ENCODE measurements around the gene GPC6.

GPC6 gene

GRCh38 chr13:94362411-94362909 is 1135.9 kb downstream of the GPC6 start:
- no peaks in the 10 kb centered on the region for H3K79me1 ChIP-seq (replicated peaks; ENCODE audit: low read length, poor library complexity, severe bottlenecking)
- no peak overlapping the region for H2BK5ac ChIP-seq (ENCODE audit: low read depth, low read length, poor library complexity, severe bottlenecking)
- no peak overlapping the region for H3K23ac ChIP-seq (ENCODE audit: low read length in 2 of 2)
- H3K27ac ChIP-seq (ENCODE audit: low read length, poor library complexity, severe bottlenecking): no peak overlapping the region
- no peaks in the 10 kb centered on the region for H3K4me1 ChIP-seq (ENCODE audit: control insufficient read depth, insufficient read depth, low read depth, low read length)
- no peak overlapping the region for H3K14ac ChIP-seq (ENCODE audit: low read length in 2 of 2)
- no peak overlapping the region for H4K91ac ChIP-seq (ENCODE audit: low read length)
- no peak overlapping the region for H3K4ac ChIP-seq (ENCODE audit: low read depth in 1 of 2, low read length in 2 of 2)
- peak; percentile 88 for DNase-seq
- no peak overlapping the region for H3K18ac ChIP-seq (ENCODE audit: low read depth in 1 of 2, low read length in 2 of 2)
- no peak overlapping the region for H2AFZ ChIP-seq (ENCODE audit: low read depth, low read length)
- no peak overlapping the region for H4K8ac ChIP-seq (ENCODE audit: low read length)
- no peak overlapping the region for H2BK120ac ChIP-seq (ENCODE audit: low read depth, low read length)
- H2AK5ac ChIP-seq (ENCODE audit: low read length, severe bottlenecking): no peak overlapping the region
- no peaks in the 10 kb centered on the region for H3K9me3 ChIP-seq (ENCODE audit: control insufficient read depth, low read length)
- H3K36me3 ChIP-seq (ENCODE audit: control insufficient read depth in 1 of 2, insufficient read depth in 2 of 2, low read depth in 1 of 2, low read length in 2 of 2): no peaks in the 10 kb centered on the region
- H3K4me3 ChIP-seq (ENCODE audit: insufficient read depth in 1 of 2, low read depth in 1 of 2, low read length in 2 of 2): no peak overlapping the region
- no peaks in the 10 kb centered on the region for H3K27me3 ChIP-seq (ENCODE audit: control insufficient read depth in 1 of 2, insufficient read depth in 1 of 2, low read length in 2 of 2)
- H2BK15ac ChIP-seq (ENCODE audit: low read depth, poor library complexity, severe bottlenecking): no peak overlapping the region
- H2BK12ac ChIP-seq (ENCODE audit: low read length in 2 of 2): no peak overlapping the region
- H3K4me2 ChIP-seq (ENCODE audit: low read length, poor library complexity, severe bottlenecking): no peak overlapping the region
- under 1% methylated on average over 3 of the region's 4 CpGs for WGBS
- H3K9ac ChIP-seq (ENCODE audit: low read length): peak overlapping the region; percentile 53

DNA sequence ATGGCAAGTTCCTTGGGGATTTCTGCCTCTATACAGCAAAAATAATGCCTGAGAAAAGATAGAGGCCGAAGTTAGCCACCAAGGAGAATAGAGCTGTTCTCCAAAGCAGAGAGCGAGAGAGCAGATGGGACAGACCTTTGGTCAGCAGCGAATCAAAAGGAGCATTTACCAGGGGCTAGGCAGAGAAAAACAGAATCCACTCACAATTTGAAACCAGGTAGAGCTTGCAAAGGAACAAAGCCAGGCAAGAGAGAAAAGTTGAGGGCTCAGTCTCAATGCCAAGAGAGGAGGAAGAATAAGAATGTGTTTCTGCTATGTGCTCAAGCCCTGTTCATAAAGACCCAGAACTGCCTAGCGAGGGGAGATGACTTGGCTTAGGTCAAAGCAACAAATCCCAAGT is 1140.1 kb downstream of the GPC6 start:
- H4K91ac ChIP-seq (ENCODE audit: low read length): no peak overlapping the region
- H3K79me1 ChIP-seq (replicated peaks; ENCODE audit: low read length, poor library complexity, severe bottlenecking): no peaks in the 10 kb centered on the region
- H2BK120ac ChIP-seq (ENCODE audit: low read depth, low read length): no peak overlapping the region
- H3K4me1 ChIP-seq (ENCODE audit: control insufficient read depth, insufficient read depth, low read depth, low read length): no peaks in the 10 kb centered on the region
- no peak overlapping the region for H2BK12ac ChIP-seq (ENCODE audit: low read length in 2 of 2)
- no peak overlapping the region for H2AFZ ChIP-seq (ENCODE audit: low read depth, low read length)
- H2BK5ac ChIP-seq (ENCODE audit: low read depth, low read length, poor library complexity, severe bottlenecking): no peak overlapping the region
- H3K9me3 ChIP-seq (ENCODE audit: control insufficient read depth, low read length): no peaks in the 10 kb centered on the region
- no peak overlapping the region for H3K4ac ChIP-seq (ENCODE audit: low read depth in 1 of 2, low read length in 2 of 2)
- H3K27me3 ChIP-seq (ENCODE audit: control insufficient read depth in 1 of 2, insufficient read depth in 1 of 2, low read length in 2 of 2): no peaks in the 10 kb centered on the region
- no peak for DNase-seq
- no peak overlapping the region for H3K9ac ChIP-seq (ENCODE audit: low read length)
- H3K36me3 ChIP-seq (ENCODE audit: control insufficient read depth in 1 of 2, insufficient read depth in 2 of 2, low read depth in 1 of 2, low read length in 2 of 2): no peaks in the 10 kb centered on the region
- WGBS: 95% methylated on average over 4 of the region's 4 CpGs
- H3K18ac ChIP-seq (ENCODE audit: low read depth in 1 of 2, low read length in 2 of 2): no peak overlapping the region
- no peak overlapping the region for H2BK15ac ChIP-seq (ENCODE audit: low read depth, poor library complexity, severe bottlenecking)
- no peak overlapping the region for H3K14ac ChIP-seq (ENCODE audit: low read length in 2 of 2)
- H3K4me2 ChIP-seq (ENCODE audit: low read length, poor library complexity, severe bottlenecking): no peak overlapping the region
- H3K23ac ChIP-seq (ENCODE audit: low read length in 2 of 2): no peak overlapping the region
- no peak overlapping the region for H4K8ac ChIP-seq (ENCODE audit: low read length)
- H3K4me3 ChIP-seq (ENCODE audit: insufficient read depth in 1 of 2, low read depth in 1 of 2, low read length in 2 of 2): no peak overlapping the region
- no peak overlapping the region for H3K27ac ChIP-seq (ENCODE audit: low read length, poor library complexity, severe bottlenecking)
- H2AK5ac ChIP-seq (ENCODE audit: low read length, severe bottlenecking): no peak overlapping the region

GRCh38 chr13:94369972-94370436 is 1143.4 kb downstream of the GPC6 start:
- no peak overlapping the region for H3K4me3 ChIP-seq (ENCODE audit: insufficient read depth in 1 of 2, low read depth in 1 of 2, low read length in 2 of 2)
- no CpG with 5 or more reads among the region's 1 CpG for WGBS
- no peak overlapping the region for H3K27ac ChIP-seq (ENCODE audit: low read length, poor library complexity, severe bottlenecking)
- H2AK5ac ChIP-seq (ENCODE audit: low read length, severe bottlenecking): no peak overlapping the region
- DNase-seq: peak; percentile 45
- H3K79me1 ChIP-seq (replicated peaks; ENCODE audit: low read length, poor library complexity, severe bottlenecking): no peaks in the 10 kb centered on the region
- H3K9ac ChIP-seq (ENCODE audit: low read length): no peak overlapping the region
- H3K4ac ChIP-seq (ENCODE audit: low read depth in 1 of 2, low read length in 2 of 2): no peak overlapping the region
- H3K27me3 ChIP-seq (ENCODE audit: control insufficient read depth in 1 of 2, insufficient read depth in 1 of 2, low read length in 2 of 2): no peaks in the 10 kb centered on the region
- no peak overlapping the region for H2BK15ac ChIP-seq (ENCODE audit: low read depth, poor library complexity, severe bottlenecking)
- no peak overlapping the region for H4K91ac ChIP-seq (ENCODE audit: low read length)
- H3K18ac ChIP-seq (ENCODE audit: low read depth in 1 of 2, low read length in 2 of 2): no peak overlapping the region
- H3K23ac ChIP-seq (ENCODE audit: low read length in 2 of 2): no peak overlapping the region
- H2BK12ac ChIP-seq (ENCODE audit: low read length in 2 of 2): no peak overlapping the region
- no peak overlapping the region for H2BK120ac ChIP-seq (ENCODE audit: low read depth, low read length)
- H2AFZ ChIP-seq (ENCODE audit: low read depth, low read length): no peak overlapping the region
- no peak overlapping the region for H3K4me2 ChIP-seq (ENCODE audit: low read length, poor library complexity, severe bottlenecking)
- no peaks in the 10 kb centered on the region for H3K9me3 ChIP-seq (ENCODE audit: control insufficient read depth, low read length)
- no peaks in the 10 kb centered on the region for H3K4me1 ChIP-seq (ENCODE audit: control insufficient read depth, insufficient read depth, low read depth, low read length)
- no peak overlapping the region for H2BK5ac ChIP-seq (ENCODE audit: low read depth, low read length, poor library complexity, severe bottlenecking)
- no peak overlapping the region for H3K14ac ChIP-seq (ENCODE audit: low read length in 2 of 2)
- H3K36me3 ChIP-seq (ENCODE audit: control insufficient read depth in 1 of 2, insufficient read depth in 2 of 2, low read depth in 1 of 2, low read length in 2 of 2): no peaks in the 10 kb centered on the region
- no peak overlapping the region for H4K8ac ChIP-seq (ENCODE audit: low read length)

DNA sequence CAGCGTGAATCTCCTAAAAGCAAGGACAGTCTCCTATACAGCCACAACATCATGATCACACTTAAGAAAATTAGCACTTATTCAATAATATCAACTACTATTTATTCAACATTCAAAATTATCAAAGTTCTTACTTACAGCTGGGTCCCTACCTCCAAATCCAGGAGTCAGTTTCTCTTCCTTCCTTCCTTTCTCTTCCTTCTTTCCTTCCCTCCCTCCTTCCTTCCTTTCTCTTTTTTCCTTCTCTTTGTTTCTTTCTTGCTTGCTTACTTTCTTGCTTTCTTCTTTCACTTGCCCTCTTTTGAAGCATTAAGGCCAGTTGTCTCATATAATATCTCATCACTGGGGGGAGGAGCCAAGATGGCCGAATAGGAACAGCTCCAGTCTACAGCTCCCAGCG is 1145.2 kb downstream of the GPC6 start:
- H3K14ac ChIP-seq (ENCODE audit: low read length in 2 of 2): no peak overlapping the region

More for the DNA sequence above, 1145.2 kb downstream of the GPC6 start:
- Histone ChIP-seq H2AK5ac (ENCODE audit: low read length, severe bottlenecking) (no peak overlapping the region), H3K36me3 (ENCODE audit: control insufficient read depth in 1 of 2, insufficient read depth in 2 of 2, low read depth in 1 of 2, low read length in 2 of 2) (no peaks in the 10 kb centered on the region), H3K27ac (ENCODE audit: low read length, poor library complexity, severe bottlenecking) (no peak overlapping the region), H2BK15ac (ENCODE audit: low read depth, poor library complexity, severe bottlenecking) (no peak overlapping the region), H2AFZ (ENCODE audit: low read depth, low read length) (no peak overlapping the region), H4K8ac (ENCODE audit: low read length) (no peak overlapping the region), H3K4me1 (ENCODE audit: control insufficient read depth, insufficient read depth, low read depth, low read length) (no peaks in the 10 kb centered on the region), H2BK120ac (ENCODE audit: low read depth, low read length) (no peak overlapping the region), H3K23ac (ENCODE audit: low read length in 2 of 2) (no peak overlapping the region), H3K4me3 (ENCODE audit: insufficient read depth in 1 of 2, low read depth in 1 of 2, low read length in 2 of 2) (no peak overlapping the region), H3K9ac (ENCODE audit: low read length) (no peak overlapping the region), H3K18ac (ENCODE audit: low read depth in 1 of 2, low read length in 2 of 2) (no peak overlapping the region), H3K4me2 (ENCODE audit: low read length, poor library complexity, severe bottlenecking) (no peak overlapping the region), H3K27me3 (ENCODE audit: control insufficient read depth in 1 of 2, insufficient read depth in 1 of 2, low read length in 2 of 2) (no peaks in the 10 kb centered on the region), H3K4ac (ENCODE audit: low read depth in 1 of 2, low read length in 2 of 2) (no peak overlapping the region), H4K91ac (ENCODE audit: low read length) (no peak overlapping the region), H3K79me1 (replicated peaks; ENCODE audit: low read length, poor library complexity, severe bottlenecking) (no peaks in the 10 kb centered on the region), H2BK5ac (ENCODE audit: low read depth, low read length, poor library complexity, severe bottlenecking) (no peak overlapping the region), H2BK12ac (ENCODE audit: low read length in 2 of 2) (no peak overlapping the region), H3K9me3 (ENCODE audit: control insufficient read depth, low read length) (no peaks in the 10 kb centered on the region)
- 91% methylated on average over 2 of the region's 3 CpGs for WGBS
- no peak for DNase-seq

Measured in mesenchymal stem cell (in vitro differentiated cells and primary cell).